GM21367 (cell line): ENCODE results near the gene TOR1AIP1.
A peak's percentile ranks its signal among the peaks of the same experiment; 100 is the strongest.
"Not testable (repeated sequence)": the region's sequence is repeated elsewhere in the genome, so short reads cannot be mapped to it uniquely, and the experiment has no call there.

Experiments used
- ATAC-seq: cut with Tn5 transposase; IDR thresholded peaks from one replicate; pipeline ENCODE4 v1.9.1; 2021; ENCODE audit not compliant: unreplicated experiment

TOR1AIP1 gene

GRCh38 chr1:179882253-179883039, at the start of gene TOR1AIP1:
TSS of gene TOR1AIP1 (plus strand) at chr1:179882285. CDS start at chr1:179882503, 218 bp downstream.
- peak; percentile 67 for ATAC-seq

- ATAC-seq = not testable (repeated sequence)
Observed at GRCh38 chr1:179836686-179837445, 45.2 kb upstream of the TOR1AIP1 start.

- no peak for ATAC-seq
Observed at GRCh38 chr1:179840107-179840506, 42.0 kb upstream of the TOR1AIP1 start.

GRCh38 chr1:179848233-179848632, 33.9 kb upstream of the TOR1AIP1 start:
- ATAC-seq = no peak

- ATAC-seq = no peak
Observed at GRCh38 chr1:179853102-179853501, 29.0 kb upstream of the TOR1AIP1 start.

GRCh38 chr1:179855831-179856230, 26.3 kb upstream of the TOR1AIP1 start:
- not testable (repeated sequence) for ATAC-seq

- no peak for ATAC-seq
Observed at GRCh38 chr1:179856296-179856695, 25.8 kb upstream of the TOR1AIP1 start.

GRCh38 chr1:179857009-179857408, 25.1 kb upstream of the TOR1AIP1 start:
- ATAC-seq = no peak

- ATAC-seq = no peak
Observed at GRCh38 chr1:179860652-179861051, 21.4 kb upstream of the TOR1AIP1 start.

- ATAC-seq = no peak
Observed at GRCh38 chr1:179865377-179865776, 16.7 kb upstream of the TOR1AIP1 start.

- ATAC-seq = no peak
Observed at GRCh38 chr1:179866616-179867015, 15.5 kb upstream of the TOR1AIP1 start.

- no peak for ATAC-seq
Observed at GRCh38 chr1:179867493-179868330, 14.4 kb upstream of the TOR1AIP1 start.

GRCh38 chr1:179870870-179871269, 11.2 kb upstream of the TOR1AIP1 start:
- ATAC-seq = no peak

GRCh38 chr1:179871940-179872339, 10.1 kb upstream of the TOR1AIP1 start:
- no peak for ATAC-seq

- no peak for ATAC-seq
Observed at GRCh38 chr1:179872558-179872957, 9.5 kb upstream of the TOR1AIP1 start.

- no peak for ATAC-seq
Observed at GRCh38 chr1:179873438-179873851, 8.6 kb upstream of the TOR1AIP1 start.

GRCh38 chr1:179875596-179876299, 6.3 kb upstream of the TOR1AIP1 start:
- ATAC-seq = no peak

GRCh38 chr1:179876300-179876715, 5.8 kb upstream of the TOR1AIP1 start:
- ATAC-seq = no peak

- ATAC-seq = peak; percentile 67
Observed at GRCh38 chr1:179877586-179878265, 4.4 kb upstream of the TOR1AIP1 start, which contains the start of gene TOR1AIP2. TSS of gene TOR1AIP2 (minus strand) at chr1:179877803. CDS start at chr1:179852665, 25,138 bp downstream.

- no peak for ATAC-seq
Observed at GRCh38 chr1:179879797-179880196, 2.3 kb upstream of the TOR1AIP1 start.
